Metanephros (tissue), 1 donor: Measurements from ENCODE around the gene SYCN. TPM values are rescaled to one million over a fixed set of nuclear protein-coding genes. Genes with fewer than 3 reads are reported as not detected.

Source experiments
- total RNA-seq: library from RNA; depleted of rRNA; stranded (reverse); fragments of >200 nt; gene quantifications from one replicate; pipeline ENCODE4 v1.2.3, GENCODE V29; 2014

Gene SYCN, protein sequence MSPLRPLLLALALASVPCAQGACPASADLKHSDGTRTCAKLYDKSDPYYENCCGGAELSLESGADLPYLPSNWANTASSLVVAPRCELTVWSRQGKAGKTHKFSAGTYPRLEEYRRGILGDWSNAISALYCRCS
- total RNA-seq, result not detected

DNA sequence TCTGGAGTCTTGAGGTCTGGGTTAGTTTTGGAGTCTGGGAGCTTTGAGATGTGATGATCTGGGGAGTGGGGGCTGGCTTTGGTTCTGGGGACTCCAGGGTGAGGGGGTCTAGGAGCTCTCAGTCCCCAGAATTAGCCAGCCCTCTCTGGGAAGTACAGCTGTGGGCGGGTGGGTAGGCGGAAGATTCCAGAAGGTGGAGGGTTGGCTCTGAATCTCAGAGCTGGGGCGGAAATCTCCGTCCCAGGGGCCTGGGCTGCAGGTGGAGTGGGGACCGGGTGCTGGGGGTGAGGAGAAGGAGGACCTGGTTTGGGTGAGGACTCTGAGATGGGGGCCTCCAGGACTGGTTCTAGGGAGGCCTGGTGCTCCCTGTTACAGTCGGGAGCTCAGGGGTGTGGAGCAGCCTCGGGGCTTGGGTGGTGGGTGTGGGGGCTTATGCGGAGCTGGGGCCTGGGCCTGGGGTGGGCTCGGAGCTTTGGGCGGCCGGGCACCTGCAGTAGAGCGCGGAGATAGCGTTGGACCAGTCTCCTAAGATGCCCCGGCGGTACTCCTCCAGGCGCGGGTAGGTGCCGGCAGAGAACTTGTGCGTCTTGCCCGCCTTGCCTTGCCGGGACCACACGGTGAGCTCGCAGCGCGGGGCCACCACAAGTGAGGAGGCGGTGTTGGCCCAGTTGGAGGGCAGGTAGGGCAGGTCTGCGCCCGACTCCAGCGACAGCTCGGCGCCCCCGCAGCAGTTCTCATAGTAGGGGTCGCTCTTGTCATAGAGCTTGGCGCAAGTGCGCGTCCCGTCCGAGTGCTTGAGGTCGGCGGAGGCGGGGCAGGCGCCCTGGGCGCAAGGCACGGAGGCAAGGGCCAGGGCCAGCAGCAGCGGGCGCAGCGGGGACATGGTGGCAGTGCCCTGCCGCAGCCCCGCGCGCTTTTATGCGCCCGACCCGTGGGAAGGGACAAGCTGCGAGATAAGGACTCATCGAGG lies at the start of gene SYCN:
Gene SYCN (minus strand): TSS at position 892 of the 970 bp plus-strand sequence. CDS start 9 bp downstream, at position 883.

DNA sequence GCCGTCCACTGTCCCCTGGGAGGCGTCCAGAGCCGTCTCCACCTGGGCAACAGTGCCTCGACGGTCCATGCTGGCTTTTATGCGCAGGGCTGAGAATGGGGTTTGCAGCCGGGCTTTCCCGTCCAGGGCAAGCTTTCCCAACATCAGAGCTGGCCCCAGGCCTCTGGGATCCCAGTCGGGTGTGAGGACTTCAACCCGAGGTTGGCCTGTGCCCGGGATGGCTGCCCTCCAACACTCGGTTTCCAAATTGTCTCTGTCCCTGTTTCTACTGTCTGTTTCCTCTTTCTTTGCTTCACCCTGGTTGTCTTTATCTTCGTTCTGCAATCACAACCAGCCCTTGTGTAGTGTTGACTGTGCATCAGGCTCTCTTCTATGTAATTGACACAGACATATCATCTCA lies 44.7 kb upstream of the SYCN start, which contains the start of gene IFNL4:
Gene IFNL4 (minus strand): TSS at position 51 of the 400 bp plus-strand sequence.

GRCh38 chr19:39244410-39245100 lies 40.5 kb upstream of the SYCN start, which contains the start of gene IFNL3:
IFNL3 (minus strand) TSS chr19:39245006; CDS start chr19:39244967, 39 bp downstream.

GRCh38 chr19:39196860-39197562 lies 7.1 kb downstream of the SYCN start, which contains the start of gene NCCRP1:
NCCRP1 (plus strand) TSS chr19:39196964; CDS start chr19:39196983, 19 bp downstream.

Other genes with a start within 250 kb of the SYCN start
- 67.2 TPM for gene FBXO17, start 228.5 kb downstream of the SYCN start, total RNA-seq
- 2.7 TPM for gene FBXO27, start 171.7 kb downstream of the SYCN start, total RNA-seq
- 0.23 TPM for gene ACP7, start 119.9 kb downstream of the SYCN start, total RNA-seq
- gene PAK4, start 78.5 kb downstream of the SYCN start, total RNA-seq, result 38.0 TPM
- 2.3 TPM for gene NCCRP1, start 7.3 kb downstream of the SYCN start, total RNA-seq
- gene IFNL3, start 40.7 kb upstream of the SYCN start, total RNA-seq, result not detected
- gene IFNL4, start 44.6 kb upstream of the SYCN start, total RNA-seq, result not detected
- not detected for gene IFNL2, start 64.1 kb upstream of the SYCN start, total RNA-seq
- gene IFNL1, start 92.1 kb upstream of the SYCN start, total RNA-seq, result not detected
- 2.7 TPM for gene LRFN1, start 116.6 kb upstream of the SYCN start, total RNA-seq
- 19.1 TPM for gene GMFG, start 131.8 kb upstream of the SYCN start, total RNA-seq
- gene SAMD4B, start 138.2 kb upstream of the SYCN start, total RNA-seq, result 87.2 TPM
- 30.4 TPM for gene PAF1, start 186.8 kb upstream of the SYCN start, total RNA-seq
- 58.0 TPM for gene MED29, start 187.1 kb upstream of the SYCN start, total RNA-seq
- 56.6 TPM for gene ZFP36, start 202.6 kb upstream of the SYCN start, total RNA-seq
- gene PLEKHG2, start 208.4 kb upstream of the SYCN start, total RNA-seq, result 76.6 TPM
- 259 TPM for gene RPS16, start 231.7 kb upstream of the SYCN start, total RNA-seq
- gene SUPT5H, start 241.3 kb upstream of the SYCN start, total RNA-seq, result 57.6 TPM